Endothelial cell of umbilical vein (primary cell): Measurements from ENCODE around the gene CNTN5. TPM values are rescaled to one million over a fixed set of nuclear protein-coding genes. Genes with fewer than 3 reads are reported as not detected.

Experiments used
- BruUV-seq: library from RNA; stranded (reverse); fragments of 400-500 nt; replicated peaks from 2 replicates; lab custom pipeline; 2021; lab: Mats Ljungman, UMichigan
- CTCF ChIA-PET: fragments of 300-600, 350-600 bp; sonication (Branson Sonifier 250); formaldehyde crosslinking; loops from one replicate; lab custom pipeline; 2021; ENCODE audit warnings: antibody characterized with exemption, inconsistent platforms; lab: Charles Lee
- POLR2A ChIA-PET: fragments of 300-600, 350-600 bp; sonication (Branson Sonifier 250); formaldehyde crosslinking; loops from one replicate; lab custom pipeline; 2021; ENCODE audit warnings: antibody characterized with exemption, inconsistent platforms; lab: Charles Lee
- DNase-seq: peaks from one replicate; pipeline ENCODE4 v3.0.0-alpha.2; 2011; ENCODE audit warnings: low read depth, low spot score
- FAIRE-seq: peaks from 2 replicates; lab custom pipeline; 2011; peaks lifted over from hg19 to GRCh38; lab: Jason Lieb, UNC
- H2AFZ ChIP-seq: 2 replicates; pipeline ENCODE4 v1.6.0; 2012; ENCODE audit warnings: low read depth, low read length, control low read depth, inconsistent platforms
- H3K27ac ChIP-seq: 2 replicates; pipeline ENCODE4 v1.5.1; 2011; ENCODE audit warnings: low read depth, mild to moderate bottlenecking, control low read depth, low read length, moderate library complexity; ENCODE audit not compliant: insufficient read depth
- H3K27me3 ChIP-seq, 2 experiments: 2 replicates each; pipeline versions ENCODE4 v1.6.0 to v1.6.1; 2011; ENCODE audit warnings: low read length in 2 of 2, mixed read lengths in 1 of 2; ENCODE audit not compliant: control insufficient read depth in 2 of 2, insufficient read depth in 2 of 2
- H3K36me3 ChIP-seq, 2 experiments: 2 replicates in 1 of 2; 3 replicates in 1 of 2; pipeline ENCODE4 v1.5.1; 2011; ENCODE audit warnings: low read length in 2 of 2, mild to moderate bottlenecking in 1 of 2, moderate library complexity in 1 of 2; ENCODE audit not compliant: control insufficient read depth in 2 of 2, insufficient read depth in 2 of 2; ENCODE audit errors: extremely low read depth in 1 of 2
- H3K4me1 ChIP-seq: 3 replicates; pipeline ENCODE4 v1.5.1; 2011; ENCODE audit warnings: mild to moderate bottlenecking, low read length; ENCODE audit not compliant: control insufficient read depth, insufficient read depth; ENCODE audit errors: extremely low read depth
- H3K4me2 ChIP-seq: 2 replicates; pipeline ENCODE4 v1.6.1; 2011; ENCODE audit warnings: low read length, control low read depth, mixed read lengths; ENCODE audit not compliant: insufficient read depth
- H3K4me3 ChIP-seq, 3 experiments: fragments of 200-600 bp in 1 of 3; sonication (generic), shearing (Covaris generic) in 1 of 3; replicated peaks in 1 of 3; 2 replicates each; pipeline ENCODE4 v1.5.1; 2011 to 2016; ENCODE audit warnings: control low read depth in 3 of 3, low read length in 3 of 3, mild to moderate bottlenecking in 2 of 3, inconsistent platforms in 1 of 3, low read depth in 1 of 3, moderate library complexity in 1 of 3; ENCODE audit not compliant: insufficient read depth in 1 of 3
- H3K79me2 ChIP-seq: 2 replicates; pipeline ENCODE4 v1.6.0; 2012; ENCODE audit warnings: low read length, inconsistent platforms; ENCODE audit not compliant: control insufficient read depth, insufficient read depth
- H3K9ac ChIP-seq: replicated peaks from 2 replicates; pipeline ENCODE3; 2011; ENCODE audit warnings: low read length, control low read depth; ENCODE audit not compliant: insufficient read depth; ENCODE audit errors: extremely low read depth
- H3K9me1 ChIP-seq: replicated peaks from 3 replicates; pipeline ENCODE4 v1.6.0; 2011; ENCODE audit warnings: mild to moderate bottlenecking, low read length; ENCODE audit not compliant: control insufficient read depth, insufficient read depth; ENCODE audit errors: extremely low read depth
- H3K9me3 ChIP-seq: replicated peaks from 2 replicates; pipeline ENCODE4 v1.5.1; 2012; ENCODE audit warnings: low read length, inconsistent platforms; ENCODE audit not compliant: control insufficient read depth, insufficient read depth
- H4K20me1 ChIP-seq: replicated peaks from 2 replicates; pipeline ENCODE3; 2011; ENCODE audit warnings: mild to moderate bottlenecking, low read length; ENCODE audit not compliant: control insufficient read depth, insufficient read depth; ENCODE audit errors: extremely low read depth
- EZH2 ChIP-seq: IDR thresholded peaks from 2 replicates; pipeline ENCODE4 v1.6.1; 2012; ENCODE audit warnings: borderline replicate concordance, low read depth, mild to moderate bottlenecking, moderate library complexity, low read length, inconsistent platforms; ENCODE audit not compliant: severe bottlenecking
- FOS ChIP-seq: IDR thresholded peaks from 2 replicates; pipeline ENCODE4 v1.6.1; 2011; ENCODE audit warnings: mild to moderate bottlenecking, low read length, moderate library complexity, borderline replicate concordance; ENCODE audit not compliant: insufficient read depth
- GATA2 ChIP-seq: IDR thresholded peaks from 2 replicates; pipeline ENCODE4 v1.7.0; 2011; ENCODE audit warnings: low read depth, mild to moderate bottlenecking, moderate library complexity, mixed read lengths, low read length; ENCODE audit not compliant: insufficient read length, insufficient read depth
- JUN ChIP-seq: IDR thresholded peaks from 2 replicates; pipeline ENCODE4 v1.6.1; 2011; ENCODE audit warnings: borderline replicate concordance, low read depth; ENCODE audit not compliant: insufficient read length, insufficient read depth
- MYC ChIP-seq: IDR thresholded peaks from one replicate; pipeline ENCODE4 v1.6.1; 2011; ENCODE audit warnings: mild to moderate bottlenecking, low read depth, low read length
- POLR2A ChIP-seq: IDR thresholded peaks from 2 replicates; pipeline ENCODE4 v1.6.1; 2012; ENCODE audit warnings: low read depth, mild to moderate bottlenecking, control low read depth, low read length
- POLR2AphosphoS5 ChIP-seq: IDR thresholded peaks from 2 replicates; pipeline ENCODE4 v1.6.1; 2012; ENCODE audit warnings: low read depth, mild to moderate bottlenecking, control low read depth, low read length, moderate library complexity; ENCODE audit not compliant: insufficient read depth
- dilution Hi-C: fragments of 300-500 bp; cut with MboI; formaldehyde crosslinking; loops from one replicate; pipeline ENCODE4 v1.15.0; 2019; ENCODE audit warnings: low sequenced_read_pairs; ENCODE audit not compliant: extremely low pct_ligation_motif_present
- intact Hi-C: fragments of 100-400 bp; cut with micrococcal nuclease; formaldehyde crosslinking; loops from one replicate; pipeline ENCODE4 v1.10.0; 2022
- polyA plus RNA-seq, 4 experiments: library from polyadenylated mRNA; depleted of rRNA in 3 of 4; stranded (reverse) in 3 of 4; unstranded in 1 of 4; fragments of >200 nt; gene quantifications; 2 replicates each; pipeline versions ENCODE4 v1.2.1 to v1.2.3, GENCODE V29; 2011 to 2012; ENCODE audit warnings: missing spikeins in 1 of 4
- total RNA-seq: library from RNA; stranded (reverse); gene quantifications from 2 replicates; pipeline ENCODE4 v1.2.3, GENCODE V29; 2021
- TF ChIP-seq, protein P1 (sequence below), 2 donors: IDR thresholded peaks; 1 replicate in 1 of 2; 2 replicates in 1 of 2; pipeline ENCODE4 v1.5.1; 2011; ENCODE audit warnings: low read length in 2 of 2, mild to moderate bottlenecking in 2 of 2, moderate library complexity in 2 of 2, control low read depth in 1 of 2, inconsistent platforms in 1 of 2, low read depth in 1 of 2; ENCODE audit not compliant: insufficient read depth in 1 of 2; ENCODE audit errors: extremely low read depth in 1 of 2
- TF ChIP-seq, protein P2 (sequence below): IDR thresholded peaks from 2 replicates; pipeline ENCODE4 v1.6.1; 2011; ENCODE audit not compliant: insufficient read depth, insufficient read length

CNTN5 gene
- total and polyA plus RNA-seq, 2 donors (not counting 3 experiments of a cell fraction or from before 2014, with no cell fraction given): not detected

DNA sequence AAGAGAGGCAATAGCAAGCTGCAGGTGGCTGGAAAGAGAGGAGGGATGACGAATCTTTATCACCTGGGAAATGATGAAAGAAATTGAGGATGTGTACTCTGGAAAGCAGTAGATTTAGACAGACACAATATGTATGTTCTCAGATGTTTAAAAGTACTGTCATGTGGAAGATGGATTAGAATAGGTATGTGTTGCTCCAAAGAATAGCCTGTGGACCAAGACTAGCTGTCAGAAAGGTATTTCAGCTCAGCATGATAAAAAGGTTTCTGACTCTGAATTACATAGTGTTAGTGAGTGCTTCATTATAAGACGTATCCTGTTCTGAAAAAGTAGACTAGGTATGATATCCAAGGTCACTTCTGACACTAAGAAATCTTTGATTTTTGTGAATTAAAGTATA, 322.4 kb downstream of the CNTN5 start:
- DNase-seq (no peak), FAIRE-seq (no peak)
- H3K27ac ChIP-seq: no peak overlapping the region
- H3K79me2 ChIP-seq: no peaks in the 10 kb centered on the region
- H4K20me1 ChIP-seq: no peaks in the 10 kb centered on the region
- no peaks in the 10 kb centered on the region for H3K4me1 ChIP-seq
- no peak overlapping the region for H3K4me3 ChIP-seq
- no peaks in the 10 kb centered on the region for H3K9me3 ChIP-seq
- POLR2A ChIA-PET: no interaction called here
- TF ChIP-seq, protein P1, sequence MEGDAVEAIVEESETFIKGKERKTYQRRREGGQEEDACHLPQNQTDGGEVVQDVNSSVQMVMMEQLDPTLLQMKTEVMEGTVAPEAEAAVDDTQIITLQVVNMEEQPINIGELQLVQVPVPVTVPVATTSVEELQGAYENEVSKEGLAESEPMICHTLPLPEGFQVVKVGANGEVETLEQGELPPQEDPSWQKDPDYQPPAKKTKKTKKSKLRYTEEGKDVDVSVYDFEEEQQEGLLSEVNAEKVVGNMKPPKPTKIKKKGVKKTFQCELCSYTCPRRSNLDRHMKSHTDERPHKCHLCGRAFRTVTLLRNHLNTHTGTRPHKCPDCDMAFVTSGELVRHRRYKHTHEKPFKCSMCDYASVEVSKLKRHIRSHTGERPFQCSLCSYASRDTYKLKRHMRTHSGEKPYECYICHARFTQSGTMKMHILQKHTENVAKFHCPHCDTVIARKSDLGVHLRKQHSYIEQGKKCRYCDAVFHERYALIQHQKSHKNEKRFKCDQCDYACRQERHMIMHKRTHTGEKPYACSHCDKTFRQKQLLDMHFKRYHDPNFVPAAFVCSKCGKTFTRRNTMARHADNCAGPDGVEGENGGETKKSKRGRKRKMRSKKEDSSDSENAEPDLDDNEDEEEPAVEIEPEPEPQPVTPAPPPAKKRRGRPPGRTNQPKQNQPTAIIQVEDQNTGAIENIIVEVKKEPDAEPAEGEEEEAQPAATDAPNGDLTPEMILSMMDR (IDR thresholded peaks at IDR 0.05; ENCODE audit: extremely low read depth in 1 of 2, insufficient read depth in 1 of 2, low read depth in 1 of 2, low read length in 2 of 2): no peak
- TF ChIP-seq MYC: no peak
- H3K4me2 ChIP-seq: no peak overlapping the region
- H3K27me3 ChIP-seq: no peaks in the 10 kb centered on the region
- H2AFZ ChIP-seq: no peak overlapping the region
- CTCF ChIA-PET: interaction anchor here (0.6 kb wide), 1 partner anchor 1276 kb away, joined by 4 read pairs; no protein-coding TSS in a partner anchor
- BruUV-seq: no TSS peak
- intact Hi-C loops (no loop called here), dilution Hi-C loops (no loop called here)
- H3K9me1 ChIP-seq: no peaks in the 10 kb centered on the region
- H3K36me3 ChIP-seq: no peaks in the 10 kb centered on the region
- H3K9ac ChIP-seq: no peak overlapping the region

DNA sequence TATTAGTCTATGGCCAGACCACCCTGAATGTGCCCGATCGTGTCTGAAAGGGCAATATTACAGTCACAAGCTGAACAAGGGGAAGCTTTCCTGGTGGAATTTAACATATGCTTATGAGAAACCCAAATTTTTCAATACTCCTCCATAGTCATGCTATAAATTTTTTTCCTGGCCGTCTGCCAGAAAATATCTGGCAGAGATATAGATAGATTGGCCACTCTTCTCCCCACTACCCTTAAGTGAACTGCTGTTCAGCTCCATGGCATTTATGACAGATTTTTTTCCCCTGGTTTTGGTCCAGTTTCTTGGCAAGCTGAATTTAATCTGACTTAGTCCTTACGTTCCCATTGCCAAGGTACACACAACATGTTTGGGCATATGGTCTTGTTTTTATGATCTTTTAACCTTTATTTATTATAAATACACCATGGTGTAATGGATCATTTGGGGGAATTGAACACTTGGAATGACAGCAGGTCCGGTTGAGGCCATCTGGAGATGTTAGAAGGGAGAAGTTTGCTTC, 328.5 kb downstream of the CNTN5 start:
- no peaks in the 10 kb centered on the region for H3K27me3 ChIP-seq
- no peaks in the 10 kb centered on the region for H3K9me3 ChIP-seq
- DNase-seq (no peak), FAIRE-seq (no peak)
- H3K36me3 ChIP-seq: no peaks in the 10 kb centered on the region
- intact Hi-C loops (no loop called here), dilution Hi-C loops (no loop called here)
- BruUV-seq: no TSS peak
- H4K20me1 ChIP-seq: no peaks in the 10 kb centered on the region
- CTCF ChIA-PET: no interaction called here
- H3K27ac ChIP-seq: no peak overlapping the region
- H3K9me1 ChIP-seq: no peaks in the 10 kb centered on the region
- TF ChIP-seq EZH2: no peak
- TF ChIP-seq FOS: no peak
- no peak for TF ChIP-seq MYC
- TF ChIP-seq, protein P1 (IDR thresholded peaks at IDR 0.05; ENCODE audit: extremely low read depth in 1 of 2, insufficient read depth in 1 of 2, low read depth in 1 of 2, low read length in 2 of 2): no peak
- no peak for TF ChIP-seq POLR2A
- TF ChIP-seq, protein P2, sequence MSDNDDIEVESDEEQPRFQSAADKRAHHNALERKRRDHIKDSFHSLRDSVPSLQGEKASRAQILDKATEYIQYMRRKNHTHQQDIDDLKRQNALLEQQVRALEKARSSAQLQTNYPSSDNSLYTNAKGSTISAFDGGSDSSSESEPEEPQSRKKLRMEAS: no peak
- TF ChIP-seq POLR2AphosphoS5: no peak
- no peak for TF ChIP-seq GATA2
- no peak for TF ChIP-seq JUN
- no peak overlapping the region for H3K4me2 ChIP-seq
- H3K4me1 ChIP-seq: no peaks in the 10 kb centered on the region
- H2AFZ ChIP-seq: no peak overlapping the region
- H3K9ac ChIP-seq: no peak overlapping the region
- H3K79me2 ChIP-seq: no peaks in the 10 kb centered on the region
- POLR2A ChIA-PET: no interaction called here
- H3K4me3 ChIP-seq: no peak overlapping the region
